Measurements from ENCODE around the gene HOXD11. TPM values are rescaled to one million over a fixed set of nuclear protein-coding genes. Genes with fewer than 3 reads are reported as not detected.

Gene HOXD11
- total RNA-seq, 2 donors from 2014 or later: not detected

- no peak for TF ChIP-seq POLR2A (IDR thresholded peaks at IDR 0.05)
- no peak for TF ChIP-seq CTCF (IDR thresholded peaks at IDR 0.05)
- intact Hi-C loops (cut with DNase I): loop anchor here (10.0 kb wide), 1 partner anchor 719 kb away; no protein-coding TSS in a partner anchor
- 9 to 16% methylated on average over 27 of the region's 27 CpGs for WGBS, 2 donors
- Histone ChIP-seq H3K4me3 (no peak within 1 kb of the TSS), H3K27me3 (peaks cover 6 to 89% of the 10 kb centered on the region in 2 donors), H3K36me3 (replicated peaks in 1 of 2; ENCODE audit: insufficient read depth in 1 of 2, low read depth in 2 of 2) (no peaks in the 10 kb centered on the region), H3K9me3 (peaks cover 0 to 8% (median 0%) of the 10 kb centered on the region in 3 donors), H3K27ac (no peak within 1 kb of the TSS), H3K4me1 (peaks cover 44% of the 10 kb centered on the region)
- no peak for DNase-seq
- ATAC-seq: no peak
These were observed 23.3 kb upstream of the HOXD11 start, which contains the start of gene EVX2 for GRCh38 chr2:176083796-176084261. EVX2 (minus strand) TSS chr2:176083962; CDS start chr2:176083776, 186 bp downstream.

- intact Hi-C loops (cut with DNase I): loop anchor here (10.0 kb wide), 1 partner anchor 720 kb away; no protein-coding TSS in a partner anchor
- H3K27ac ChIP-seq: no peak overlapping the region
- peaks cover 38% of the 10 kb centered on the region for H3K4me1 ChIP-seq
- TF ChIP-seq POLR2A (IDR thresholded peaks at IDR 0.05): no peak
- TF ChIP-seq CTCF (IDR thresholded peaks at IDR 0.05): no peak
- peaks cover 6 to 88% of the 10 kb centered on the region in 2 donors for H3K27me3 ChIP-seq
- 4 to 10% methylated on average over 26 of the region's 26 CpGs for WGBS, 2 donors
- H3K4me3 ChIP-seq: no peak overlapping the region
- H3K9me3 ChIP-seq: peaks cover 0 to 8% (median 0%) of the 10 kb centered on the region in 3 donors
- no peak for DNase-seq
- H3K36me3 ChIP-seq (replicated peaks in 1 of 2; ENCODE audit: insufficient read depth in 1 of 2, low read depth in 2 of 2): no peaks in the 10 kb centered on the region
- ATAC-seq: no peak
These were observed 22.4 kb upstream of the HOXD11 start for GRCh38 chr2:176084611-176085119.

GRCh38 chr2:176085120-176085788 is 21.8 kb upstream of the HOXD11 start:
- Histone ChIP-seq H3K27me3 (peaks cover 6 to 88% of the 10 kb centered on the region in 2 donors), H3K4me1 (peaks cover 34% of the 10 kb centered on the region), H3K9me3 (peaks cover 0 to 8% (median 0%) of the 10 kb centered on the region in 3 donors), H3K27ac (no peak overlapping the region), H3K4me3 (no peak overlapping the region), H3K36me3 (replicated peaks in 1 of 2; ENCODE audit: insufficient read depth in 1 of 2, low read depth in 2 of 2) (no peaks in the 10 kb centered on the region)
- intact Hi-C loops (cut with DNase I): loop anchor here (10.0 kb wide), 1 partner anchor 720 kb away; no protein-coding TSS in a partner anchor
- WGBS, 2 donors: 4 to 9% methylated on average over 28 to 40 of the region's 40 CpGs
- ATAC-seq: no peak
- no peak for DNase-seq
- no peak for TF ChIP-seq CTCF (IDR thresholded peaks at IDR 0.05)
- TF ChIP-seq POLR2A (IDR thresholded peaks at IDR 0.05): no peak

- Histone ChIP-seq H3K36me3 (replicated peaks in 1 of 2; ENCODE audit: insufficient read depth in 1 of 2, low read depth in 2 of 2) (no peaks in the 10 kb centered on the region), H3K4me1 (peaks cover 27% of the 10 kb centered on the region), H3K4me3 (no peak overlapping the region), H3K9me3 (peaks cover 0 to 2% (median 0%) of the 10 kb centered on the region in 3 donors), H3K27ac (no peak overlapping the region), H3K27me3 (peaks cover 6 to 83% of the 10 kb centered on the region in 2 donors)
- intact Hi-C loops (cut with DNase I): loop anchor here (10.0 kb wide), 1 partner anchor 721 kb away; no protein-coding TSS in a partner anchor
- DNase-seq: peak in 2 of 4 donors; percentile 21 to 55
- TF ChIP-seq POLR2A (IDR thresholded peaks at IDR 0.05): no peak
- peak in 5 of 7 experiments; percentile 11 to 44 (median 25) for TF ChIP-seq CTCF (IDR thresholded peaks at IDR 0.05)
- no peak for ATAC-seq
- WGBS, 2 donors: 2 to 4% methylated on average over 35 to 46 of the region's 46 CpGs
These were observed 21.0 kb upstream of the HOXD11 start for GRCh38 chr2:176085861-176086771.

Measured in body of pancreas (tissue), 4 donors.